Thoracic aorta (tissue), 2 donors: ENCODE results near the gene GFER. TPM values are rescaled to one million over a fixed set of nuclear protein-coding genes. Genes with fewer than 3 reads are reported as not detected.

Experiments
- ATAC-seq: fragments of 150-250 bp; one replicate; pipeline ENCODE4 v1.8.0; 2017; ENCODE audit warnings: low read depth; ENCODE audit not compliant: insufficient number of reproducible peaks, low FRiP score
- DNase-seq: peaks from one replicate; pipeline ENCODE4 v3.0.0-alpha.2; 2020; ENCODE audit warnings: low spot score
- H3K27ac ChIP-seq, 2 donors: fragments of 200-600 bp; sonication (generic); 1 replicate in 1 of 2; 2 replicates in 1 of 2; pipeline ENCODE4 v1.5.1; 2016; ENCODE audit warnings: mild to moderate bottlenecking in 2 of 2, moderate library complexity in 2 of 2
- H3K27me3 ChIP-seq: fragments of 200-600 bp; sonication (generic); replicated peaks from 2 replicates; pipeline ENCODE4 v1.6.0; 2016; ENCODE audit warnings: mild to moderate bottlenecking; ENCODE audit not compliant: insufficient read depth
- H3K36me3 ChIP-seq: fragments of 200-600 bp; sonication (generic); one replicate; pipeline ENCODE4 v1.5.1; 2016
- H3K4me1 ChIP-seq, 2 donors: fragments of 200-600 bp; sonication (generic); 1 replicate in 1 of 2; 2 replicates in 1 of 2; pipeline versions ENCODE4 v1.5.1 to v1.6.0; 2016; ENCODE audit warnings: low read depth in 2 of 2, mild to moderate bottlenecking in 1 of 2; ENCODE audit not compliant: control insufficient read depth in 1 of 2
- H3K4me3 ChIP-seq: fragments of 200-600 bp; sonication (generic); 2 replicates; pipeline ENCODE4 v1.5.1; 2016; ENCODE audit warnings: mild to moderate bottlenecking
- H3K9me3 ChIP-seq: fragments of 200-600 bp; sonication (generic); 2 replicates; pipeline ENCODE4 v1.5.1; 2016
- total RNA-seq, 2 donors: library from RNA; depleted of rRNA; stranded (reverse); fragments of >200 nt; gene quantifications; one replicate each; pipeline versions ENCODE4 v1.1.0 to v1.2.3, GENCODE V29; 2016
- TF ChIP-seq, protein P1 (sequence below): fragments of 200-600 bp; sonication (generic); IDR thresholded peaks from one replicate; pipeline ENCODE4 v1.5.1; 2019; ENCODE audit warnings: antibody characterized with exemption

The GFER gene
- total RNA-seq, 2 donors from 2014 or later: 12.4 to 14.6 TPM

DNA sequence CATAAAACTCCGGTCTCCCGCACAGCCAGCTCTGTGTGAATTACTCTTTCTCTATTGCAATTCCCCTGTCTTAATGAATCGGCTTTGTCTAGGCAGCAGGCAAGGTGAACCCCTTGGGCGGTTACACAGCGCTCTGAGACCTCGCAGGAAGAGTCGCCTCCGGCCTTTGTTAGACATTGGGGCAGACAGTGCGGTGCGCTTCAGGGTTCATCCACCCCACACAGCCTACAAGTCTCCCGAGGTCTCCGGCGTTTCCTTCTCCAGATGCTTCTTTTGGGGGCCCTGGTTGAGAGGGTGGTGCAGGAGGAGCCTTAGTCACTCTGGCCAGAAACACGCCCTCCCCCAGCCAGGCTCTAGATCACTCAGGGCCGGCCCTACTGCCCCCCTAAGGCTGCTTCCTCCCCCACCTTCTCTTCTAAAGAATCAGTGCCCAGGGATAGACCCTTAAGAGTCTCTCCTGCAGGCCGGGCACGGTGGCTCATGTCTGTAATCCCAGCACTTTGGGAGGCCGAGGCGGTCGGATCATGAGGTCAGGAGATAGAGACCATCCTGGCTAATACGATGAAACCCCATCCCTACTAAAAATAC is 39.3 kb upstream of the GFER start:
- Histone ChIP-seq H3K27me3 (no peaks in the 10 kb centered on the region), H3K4me3 (no peak overlapping the region), H3K27ac (no peak overlapping the region), H3K9me3 (no peaks in the 10 kb centered on the region), H3K36me3 (peaks cover 11% of the 10 kb centered on the region), H3K4me1 (peaks cover 3 to 13% of the 10 kb centered on the region in 2 donors)
- DNase-seq: no peak
- ATAC-seq: no peak
- TF ChIP-seq, protein P1, sequence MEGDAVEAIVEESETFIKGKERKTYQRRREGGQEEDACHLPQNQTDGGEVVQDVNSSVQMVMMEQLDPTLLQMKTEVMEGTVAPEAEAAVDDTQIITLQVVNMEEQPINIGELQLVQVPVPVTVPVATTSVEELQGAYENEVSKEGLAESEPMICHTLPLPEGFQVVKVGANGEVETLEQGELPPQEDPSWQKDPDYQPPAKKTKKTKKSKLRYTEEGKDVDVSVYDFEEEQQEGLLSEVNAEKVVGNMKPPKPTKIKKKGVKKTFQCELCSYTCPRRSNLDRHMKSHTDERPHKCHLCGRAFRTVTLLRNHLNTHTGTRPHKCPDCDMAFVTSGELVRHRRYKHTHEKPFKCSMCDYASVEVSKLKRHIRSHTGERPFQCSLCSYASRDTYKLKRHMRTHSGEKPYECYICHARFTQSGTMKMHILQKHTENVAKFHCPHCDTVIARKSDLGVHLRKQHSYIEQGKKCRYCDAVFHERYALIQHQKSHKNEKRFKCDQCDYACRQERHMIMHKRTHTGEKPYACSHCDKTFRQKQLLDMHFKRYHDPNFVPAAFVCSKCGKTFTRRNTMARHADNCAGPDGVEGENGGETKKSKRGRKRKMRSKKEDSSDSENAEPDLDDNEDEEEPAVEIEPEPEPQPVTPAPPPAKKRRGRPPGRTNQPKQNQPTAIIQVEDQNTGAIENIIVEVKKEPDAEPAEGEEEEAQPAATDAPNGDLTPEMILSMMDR: no peak

DNA sequence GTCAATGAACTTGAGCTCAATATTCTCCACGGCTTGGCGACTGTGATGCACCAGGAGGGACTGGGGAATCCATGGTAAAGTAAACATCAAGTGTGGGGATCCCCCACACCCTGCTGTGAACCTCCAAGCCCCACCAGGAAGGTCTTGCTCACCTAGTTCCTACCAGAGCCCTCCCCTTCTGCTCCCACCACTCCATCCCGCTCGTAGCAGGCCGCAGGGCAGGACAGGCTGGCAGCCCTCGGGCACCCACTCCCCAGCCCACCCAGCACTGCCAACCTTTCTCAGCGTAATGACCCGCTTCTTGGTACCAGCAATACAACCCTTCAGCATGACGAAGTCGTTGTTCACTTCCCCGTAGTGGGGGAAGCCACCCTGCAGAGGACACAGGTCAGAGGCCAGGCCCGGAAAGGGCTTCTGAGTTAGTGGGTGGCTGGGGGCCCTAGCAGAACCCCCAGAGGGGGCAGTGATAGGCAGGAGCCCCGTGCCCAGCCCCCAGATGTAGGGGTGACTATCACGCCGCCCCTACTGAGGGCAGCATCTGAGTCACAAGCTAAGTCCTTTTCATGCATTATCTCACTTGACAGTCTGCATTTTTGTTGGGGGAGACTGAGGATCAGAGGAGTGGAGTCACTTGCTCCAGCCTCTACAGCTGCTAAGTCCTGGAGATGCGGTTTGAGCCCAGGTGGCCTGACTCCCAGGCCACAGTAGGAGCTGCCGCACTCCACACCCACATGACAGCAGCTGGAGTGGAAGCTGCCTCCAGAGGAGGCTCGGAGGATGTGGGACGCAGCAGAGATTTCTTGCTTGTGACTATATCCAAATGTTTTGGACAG is 38.2 kb upstream of the GFER start:
- no peak overlapping the region for H3K27ac ChIP-seq
- peaks cover 2% of the 10 kb centered on the region for H3K36me3 ChIP-seq
- TF ChIP-seq, protein P1: no peak
- no peak overlapping the region for H3K4me3 ChIP-seq
- DNase-seq (no peak), ATAC-seq (no peak)
- H3K9me3 ChIP-seq: no peaks in the 10 kb centered on the region
- no peaks in the 10 kb centered on the region for H3K27me3 ChIP-seq
- peaks cover 3 to 13% of the 10 kb centered on the region in 2 donors for H3K4me1 ChIP-seq

DNA sequence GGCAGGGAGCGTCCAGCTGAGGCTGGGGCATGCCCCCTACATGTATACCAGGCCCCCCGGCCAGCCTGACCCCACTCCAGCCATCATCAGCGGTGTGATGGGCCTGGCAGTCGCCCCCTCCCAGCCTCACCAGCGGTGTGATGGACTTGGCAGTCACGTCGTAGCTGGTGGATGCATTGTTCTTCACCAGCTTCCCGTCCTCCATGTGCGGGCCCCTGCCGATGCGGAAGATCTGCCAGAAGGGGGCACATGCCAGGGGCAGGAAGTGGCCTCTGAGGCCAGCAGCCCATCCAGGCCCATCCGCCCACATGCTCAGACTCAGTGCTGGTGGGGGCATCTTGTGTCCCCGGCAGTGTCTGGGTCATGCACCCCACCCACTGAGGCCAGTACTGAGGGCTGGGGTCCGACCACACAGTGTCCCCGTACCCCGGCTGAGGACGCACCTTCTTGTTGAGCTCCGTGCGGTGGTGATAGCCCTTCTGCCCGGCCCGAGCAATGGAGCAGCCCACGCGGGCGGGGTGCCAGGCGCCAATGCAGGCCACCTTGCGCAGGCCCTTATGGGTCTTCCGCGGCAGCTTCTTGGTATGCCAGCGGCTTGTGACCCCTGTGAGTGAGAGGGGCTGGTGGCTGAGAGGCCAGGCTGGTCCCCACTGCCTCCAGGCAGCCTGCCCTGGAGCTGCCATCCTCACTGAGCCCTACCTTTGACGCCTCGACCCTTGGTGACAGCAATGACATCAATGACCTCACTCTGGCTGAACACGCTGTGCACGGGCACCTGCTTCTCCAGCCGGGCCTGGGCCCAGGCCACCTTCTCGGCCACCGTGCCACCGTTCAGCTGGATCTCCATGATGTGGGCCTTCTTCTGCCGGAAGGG is 37.3 kb upstream of the GFER start:
- TF ChIP-seq, protein P1: no peak
- H3K4me3 ChIP-seq: no peak overlapping the region
- no peak for ATAC-seq

DNA sequence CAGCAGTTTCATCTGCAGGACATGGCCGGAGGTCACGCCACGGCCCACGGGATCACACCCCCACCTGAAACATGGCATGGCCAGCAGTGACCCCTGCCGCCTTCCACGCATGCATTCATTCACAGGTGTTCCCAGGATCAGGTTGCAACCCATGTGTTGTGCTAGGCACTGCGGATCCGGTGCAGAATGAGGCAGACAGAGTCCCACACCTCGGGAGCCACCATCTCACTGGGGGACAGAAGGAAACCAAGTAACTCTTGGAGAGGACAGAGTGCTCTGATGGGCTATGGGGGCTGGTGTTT is 36.7 kb upstream of the GFER start:
- Histone ChIP-seq H3K36me3 (no peaks in the 10 kb centered on the region), H3K27me3 (no peaks in the 10 kb centered on the region), H3K4me1 (peaks cover 0 to 2% of the 10 kb centered on the region in 2 donors), H3K9me3 (no peaks in the 10 kb centered on the region), H3K27ac (no peak overlapping the region), H3K4me3 (no peak overlapping the region)
- TF ChIP-seq, protein P1: no peak
- DNase-seq (no peak), ATAC-seq (no peak)

More for the DNA sequence above, 37.3 kb upstream of the GFER start:
- peaks cover 3 to 8% of the 10 kb centered on the region in 2 donors for H3K4me1 ChIP-seq
- H3K27me3 ChIP-seq: no peaks in the 10 kb centered on the region
- no peaks in the 10 kb centered on the region for H3K36me3 ChIP-seq
- no peak for DNase-seq
- no peaks in the 10 kb centered on the region for H3K9me3 ChIP-seq
- no peak overlapping the region for H3K27ac ChIP-seq

DNA sequence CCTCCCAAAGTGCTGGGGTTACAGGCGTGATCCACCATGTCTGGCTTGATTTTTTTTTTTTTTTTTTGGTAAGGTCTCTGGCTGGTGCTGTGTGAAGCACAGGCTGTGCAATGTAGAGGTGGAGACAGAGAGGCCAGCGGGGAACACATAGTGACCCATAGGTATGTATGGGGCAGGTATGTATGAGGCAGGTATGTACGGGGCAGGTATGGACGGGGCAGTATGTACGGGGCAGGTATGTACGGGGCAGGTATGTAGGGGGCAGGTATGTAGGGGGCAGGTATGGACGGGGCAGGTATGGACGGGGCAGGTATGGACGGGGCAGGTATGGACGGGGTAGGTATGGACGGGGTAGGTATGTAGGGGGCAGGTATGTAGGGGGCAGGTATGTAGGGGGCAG is 34.5 kb upstream of the GFER start:
- Histone ChIP-seq H3K4me3 (no peak overlapping the region), H3K27ac (no peak overlapping the region), H3K27me3 (no peaks in the 10 kb centered on the region), H3K9me3 (no peaks in the 10 kb centered on the region), H3K36me3 (no peaks in the 10 kb centered on the region), H3K4me1 (no peaks in the 10 kb centered on the region)
- DNase-seq: no peak
- TF ChIP-seq, protein P1: no peak
- ATAC-seq: no peak
